Measurements from ENCODE around the gene MALL.

- no peak for TF ChIP-seq CTCF (conservative IDR thresholded peaks at IDR 0.05)
- TF ChIP-seq EZH2 (IDR thresholded peaks at IDR 0.05; ENCODE audit: low read depth), result no peak
Measured at GRCh38 chr2:110099471-110100225, 16.0 kb downstream of the MALL start.

Measured in PC-9 (cell line).